ENCODE data around the gene GPR173.

GPR173 gene

DNA sequence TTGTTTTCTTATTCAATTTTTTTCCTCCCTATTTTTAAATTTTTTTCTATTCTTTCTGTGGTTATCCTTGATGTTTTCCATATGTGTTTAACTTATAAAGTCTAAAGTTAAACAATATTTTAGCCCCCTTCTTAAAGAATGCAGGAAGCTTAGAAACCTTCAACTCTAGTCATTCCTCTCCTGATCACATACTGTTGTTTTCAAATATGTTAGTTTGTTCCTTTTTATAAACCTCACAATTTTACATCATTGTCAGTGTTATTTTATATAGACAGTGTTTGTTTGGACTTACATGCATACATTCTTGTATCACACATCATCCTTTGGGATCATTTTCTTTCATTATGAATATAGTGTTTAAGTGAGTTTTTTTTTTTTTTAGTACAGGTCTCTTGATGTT is 76.9 kb downstream of the GPR173 start:
- Histone ChIP-seq H3K4me1 (ENCODE audit: low read length) (no peaks in the 10 kb centered on the region), H3K9me3 (ENCODE audit: insufficient read depth, low read length) (no peaks in the 10 kb centered on the region), H3K79me2 (ENCODE audit: low read length) (no peaks in the 10 kb centered on the region; the same call in 1 of the 2 replicates), H4K20me1 (ENCODE audit: insufficient read depth, low read length) (no peaks in the 10 kb centered on the region), H3K4me3 (ENCODE audit: low read length) (no peak overlapping the region), H3K4me2 (ENCODE audit: low read length) (no peak overlapping the region), H3K27ac (ENCODE audit: low read length) (no peak overlapping the region), H2AFZ (ENCODE audit: low read depth, low read length) (no peak overlapping the region), H3K36me3 (replicated peaks; ENCODE audit: low read depth, low read length) (peaks cover 3% of the 10 kb centered on the region), H3K9ac (ENCODE audit: low read length) (no peak overlapping the region), H3K27me3 (ENCODE audit: low read depth, low read length) (no peaks in the 10 kb centered on the region)
- TF ChIP-seq, protein P1, sequence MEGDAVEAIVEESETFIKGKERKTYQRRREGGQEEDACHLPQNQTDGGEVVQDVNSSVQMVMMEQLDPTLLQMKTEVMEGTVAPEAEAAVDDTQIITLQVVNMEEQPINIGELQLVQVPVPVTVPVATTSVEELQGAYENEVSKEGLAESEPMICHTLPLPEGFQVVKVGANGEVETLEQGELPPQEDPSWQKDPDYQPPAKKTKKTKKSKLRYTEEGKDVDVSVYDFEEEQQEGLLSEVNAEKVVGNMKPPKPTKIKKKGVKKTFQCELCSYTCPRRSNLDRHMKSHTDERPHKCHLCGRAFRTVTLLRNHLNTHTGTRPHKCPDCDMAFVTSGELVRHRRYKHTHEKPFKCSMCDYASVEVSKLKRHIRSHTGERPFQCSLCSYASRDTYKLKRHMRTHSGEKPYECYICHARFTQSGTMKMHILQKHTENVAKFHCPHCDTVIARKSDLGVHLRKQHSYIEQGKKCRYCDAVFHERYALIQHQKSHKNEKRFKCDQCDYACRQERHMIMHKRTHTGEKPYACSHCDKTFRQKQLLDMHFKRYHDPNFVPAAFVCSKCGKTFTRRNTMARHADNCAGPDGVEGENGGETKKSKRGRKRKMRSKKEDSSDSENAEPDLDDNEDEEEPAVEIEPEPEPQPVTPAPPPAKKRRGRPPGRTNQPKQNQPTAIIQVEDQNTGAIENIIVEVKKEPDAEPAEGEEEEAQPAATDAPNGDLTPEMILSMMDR (IDR thresholded peaks at IDR 0.05; ENCODE audit: low read depth, low read length), result no peak
- no peak for TF ChIP-seq EZH2phosphoT487 (IDR thresholded peaks at IDR 0.05; ENCODE audit: low read depth)

DNA sequence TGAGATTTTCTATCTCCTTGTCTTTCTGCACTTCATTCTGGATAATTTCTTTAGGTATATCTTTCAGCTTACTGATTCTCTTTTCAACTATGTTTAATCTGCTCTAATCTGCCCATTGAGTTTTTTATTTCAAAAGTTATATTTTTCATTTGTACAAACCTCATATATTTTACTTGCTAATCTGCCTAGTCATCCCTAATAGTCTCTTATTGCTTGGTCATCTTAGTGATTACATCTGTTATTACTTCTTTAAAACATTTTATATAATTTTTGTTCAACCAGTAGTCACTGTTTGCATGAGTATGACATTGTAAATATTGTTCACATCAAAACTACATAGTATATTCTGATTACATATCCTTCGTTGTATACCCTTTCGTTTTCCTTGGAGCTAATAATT is 77.8 kb downstream of the GPR173 start:
- Histone ChIP-seq H3K4me2 (ENCODE audit: low read length) (no peak overlapping the region), H3K9me3 (ENCODE audit: insufficient read depth, low read length) (no peaks in the 10 kb centered on the region), H3K79me2 (ENCODE audit: low read length) (no peaks in the 10 kb centered on the region; the same call in 1 of the 2 replicates), H3K4me1 (ENCODE audit: low read length) (no peaks in the 10 kb centered on the region), H3K36me3 (replicated peaks; ENCODE audit: low read depth, low read length) (peaks cover 3% of the 10 kb centered on the region), H2AFZ (ENCODE audit: low read depth, low read length) (no peak overlapping the region), H3K27ac (ENCODE audit: low read length) (no peak overlapping the region), H3K27me3 (ENCODE audit: low read depth, low read length) (no peaks in the 10 kb centered on the region), H3K4me3 (ENCODE audit: low read length) (no peak overlapping the region), H3K9ac (ENCODE audit: low read length) (no peak overlapping the region), H4K20me1 (ENCODE audit: insufficient read depth, low read length) (no peaks in the 10 kb centered on the region)
- TF ChIP-seq, protein P1 (IDR thresholded peaks at IDR 0.05; ENCODE audit: low read depth, low read length), result no peak
- TF ChIP-seq EZH2phosphoT487 (IDR thresholded peaks at IDR 0.05; ENCODE audit: low read depth), result no peak

DNA sequence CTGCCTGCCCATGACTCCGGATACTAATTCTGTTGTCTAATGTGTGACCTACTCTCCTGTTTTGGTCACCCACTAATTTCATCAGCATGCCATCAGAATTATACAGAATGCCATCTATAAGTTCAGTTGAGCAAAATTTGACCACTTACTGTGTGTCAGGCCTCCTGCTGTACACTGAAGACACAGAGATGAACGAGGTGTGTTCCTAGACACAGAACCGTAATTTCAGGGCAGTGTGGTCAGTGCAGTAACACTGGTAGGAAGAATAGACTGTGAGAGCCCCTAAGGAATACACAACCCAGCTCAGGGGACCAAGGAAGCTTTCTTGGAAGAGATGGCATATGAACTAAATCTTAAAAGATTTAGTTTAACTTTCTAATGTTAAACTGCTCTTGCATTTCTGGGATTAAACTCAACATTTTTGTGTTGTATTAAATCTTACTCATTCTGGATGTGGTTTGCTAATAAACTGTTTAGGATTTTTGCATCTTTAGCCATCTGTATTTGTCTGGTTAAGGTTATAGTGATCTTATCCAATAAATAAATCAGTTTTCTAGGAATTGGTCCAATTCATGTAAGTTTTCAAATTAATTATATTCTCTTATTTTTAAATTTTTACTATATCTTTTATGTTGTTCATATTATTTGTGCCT is 79.6 kb downstream of the GPR173 start:
- no peaks in the 10 kb centered on the region for H3K27me3 ChIP-seq (ENCODE audit: low read depth, low read length)
- H3K4me1 ChIP-seq (ENCODE audit: low read length), result no peaks in the 10 kb centered on the region
- no peak overlapping the region for H3K27ac ChIP-seq (ENCODE audit: low read length)
- H3K9ac ChIP-seq (ENCODE audit: low read length), result no peak overlapping the region
- H3K4me3 ChIP-seq (ENCODE audit: low read length), result no peak overlapping the region
- peaks cover 3% of the 10 kb centered on the region for H3K36me3 ChIP-seq (replicated peaks; ENCODE audit: low read depth, low read length)
- no peaks in the 10 kb centered on the region; the same call in 1 of the 2 replicates for H3K79me2 ChIP-seq (ENCODE audit: low read length)
- no peak for TF ChIP-seq EZH2phosphoT487 (IDR thresholded peaks at IDR 0.05; ENCODE audit: low read depth)
- TF ChIP-seq, protein P1 (IDR thresholded peaks at IDR 0.05; ENCODE audit: low read depth, low read length), result no peak
- no peaks in the 10 kb centered on the region for H4K20me1 ChIP-seq (ENCODE audit: insufficient read depth, low read length)
- no peak overlapping the region for H2AFZ ChIP-seq (ENCODE audit: low read depth, low read length)
- H3K4me2 ChIP-seq (ENCODE audit: low read length), result no peak overlapping the region
- no peaks in the 10 kb centered on the region for H3K9me3 ChIP-seq (ENCODE audit: insufficient read depth, low read length)
